Trophoblast cell (in vitro differentiated cells and primary cell): ENCODE data around the gene NIPBL.

Source experiments
- DNase-seq, 2 donors: peaks; one replicate each; pipeline ENCODE4 v3.0.0-alpha.2; 2016
- H2AFZ ChIP-seq: 2 replicates; pipeline ENCODE4 v1.6.1; 2013; ENCODE audit warnings: low read length, moderate library complexity, mild to moderate bottlenecking; ENCODE audit not compliant: insufficient read depth, poor library complexity
- H2AK5ac ChIP-seq: 2 replicates; pipeline ENCODE4 v1.6.1; 2013; ENCODE audit warnings: mild to moderate bottlenecking, low read length
- H2BK120ac ChIP-seq: 2 replicates; pipeline ENCODE4 v1.6.1; 2013; ENCODE audit warnings: low read length, mild to moderate bottlenecking, moderate library complexity; ENCODE audit not compliant: insufficient read depth, poor library complexity
- H2BK12ac ChIP-seq: 2 replicates; pipeline ENCODE4 v1.6.1; 2013; ENCODE audit warnings: mild to moderate bottlenecking, low read length, moderate library complexity
- H2BK5ac ChIP-seq: 2 replicates; pipeline ENCODE4 v1.6.1; 2013; ENCODE audit warnings: low read length, low read depth, moderate library complexity, mild to moderate bottlenecking; ENCODE audit not compliant: poor library complexity
- H3K14ac ChIP-seq: 2 replicates; pipeline ENCODE4 v1.6.1; 2013; ENCODE audit warnings: mild to moderate bottlenecking, low read length
- H3K18ac ChIP-seq: 2 replicates; pipeline ENCODE4 v1.6.1; 2013; ENCODE audit warnings: mild to moderate bottlenecking, low read length
- H3K23ac ChIP-seq: 2 replicates; pipeline ENCODE4 v1.6.1; 2013; ENCODE audit warnings: low read length
- H3K27ac ChIP-seq: 2 replicates; pipeline ENCODE4 v1.5.1; 2013; ENCODE audit warnings: low read depth, mild to moderate bottlenecking, inconsistent platforms, low read length, moderate library complexity
- H3K27me3 ChIP-seq: 2 replicates; pipeline ENCODE4 v1.6.1; 2013; ENCODE audit warnings: inconsistent platforms, mild to moderate bottlenecking, low read length, moderate library complexity; ENCODE audit not compliant: insufficient read depth
- H3K36me3 ChIP-seq, 2 experiments: 1 replicate in 1 of 2; 2 replicates in 1 of 2; pipeline ENCODE4 v1.6.1; 2013; ENCODE audit warnings: low read length in 2 of 2, mild to moderate bottlenecking in 2 of 2, moderate library complexity in 1 of 2; ENCODE audit not compliant: insufficient read depth in 2 of 2, control insufficient read depth in 1 of 2
- H3K4ac ChIP-seq: 2 replicates; pipeline ENCODE4 v1.6.1; 2013; ENCODE audit warnings: low read depth, mild to moderate bottlenecking, low read length, moderate library complexity
- H3K4me1 ChIP-seq, 2 experiments: 1 replicate in 1 of 2; 2 replicates in 1 of 2; pipeline ENCODE4 v1.6.1; 2013; ENCODE audit warnings: low read length in 2 of 2, mild to moderate bottlenecking in 2 of 2, moderate library complexity in 1 of 2; ENCODE audit not compliant: insufficient read depth in 2 of 2, control insufficient read depth in 1 of 2
- H3K4me2 ChIP-seq: 2 replicates; pipeline ENCODE4 v1.6.1; 2013; ENCODE audit warnings: inconsistent platforms, mild to moderate bottlenecking, low read length, moderate library complexity
- H3K4me3 ChIP-seq: 2 replicates; pipeline ENCODE4 v1.5.1; 2013; ENCODE audit warnings: mild to moderate bottlenecking, low read depth, low read length, inconsistent platforms
- H3K79me1 ChIP-seq: one replicate; pipeline ENCODE4 v1.6.1; 2013; ENCODE audit warnings: low read length
- H3K79me2 ChIP-seq: 2 replicates; pipeline ENCODE4 v1.6.1; 2013; ENCODE audit warnings: low read length, mild to moderate bottlenecking; ENCODE audit not compliant: control insufficient read depth, insufficient read depth, poor library complexity
- H3K9ac ChIP-seq: 2 replicates; pipeline ENCODE4 v1.6.1; 2013; ENCODE audit warnings: mild to moderate bottlenecking, low read length
- H3K9me3 ChIP-seq: 2 replicates; pipeline ENCODE4 v1.6.1; 2013; ENCODE audit warnings: low read depth, mild to moderate bottlenecking, control low read depth, inconsistent platforms, low read length; ENCODE audit not compliant: insufficient read depth
- H4K12ac ChIP-seq: 2 replicates; pipeline ENCODE4 v1.6.1; 2013; ENCODE audit warnings: low read depth, mild to moderate bottlenecking, low read length, moderate library complexity
- H4K8ac ChIP-seq: 2 replicates; pipeline ENCODE4 v1.6.1; 2013; ENCODE audit warnings: low read depth, mild to moderate bottlenecking, low read length, moderate library complexity
- H4K91ac ChIP-seq: one replicate; pipeline ENCODE4 v1.6.1; 2013; ENCODE audit warnings: low read depth, mild to moderate bottlenecking, low read length, moderate library complexity
- WGBS: extraction: QIAGEN DNeasy Blood & Tissue Kit; methylation state at CpG from one replicate; pipeline ENCODE4 v1.1.7; 2013; ENCODE audit warnings: missing lambda C conversion rate; ENCODE audit not compliant: insufficient read length, insufficient coverage; ENCODE audit errors: extremely low coverage; 5-methylcytosine and 5-hydroxymethylcytosine counted together

The NIPBL gene

DNA sequence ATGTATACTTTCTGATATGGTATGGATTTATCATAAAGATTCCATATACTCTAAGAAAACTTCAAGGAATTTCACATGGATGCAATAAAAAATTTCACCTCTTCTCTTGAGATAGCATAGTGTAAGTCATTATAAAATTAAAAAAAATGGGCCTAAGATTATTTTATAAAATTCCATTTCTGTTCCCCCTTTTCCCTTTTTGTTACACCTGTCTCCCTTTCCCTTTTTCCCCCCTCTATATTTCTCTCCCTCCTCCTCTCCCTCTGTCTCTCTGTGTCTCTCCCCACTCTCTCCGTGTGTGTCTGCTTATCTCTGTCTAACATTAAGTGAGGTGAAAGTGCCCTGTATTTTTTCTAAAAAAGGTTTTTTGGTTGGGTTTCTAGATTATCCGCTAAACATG, 180.2 kb downstream of the NIPBL start:
- Histone ChIP-seq H3K4me2 (no peak overlapping the region), H3K23ac (no peak overlapping the region), H4K8ac (no peak overlapping the region), H3K79me1 (no peaks in the 10 kb centered on the region), H2AFZ (no peak overlapping the region), H2BK5ac (no peak overlapping the region), H3K27me3 (no peaks in the 10 kb centered on the region), H2BK12ac (no peak overlapping the region), H2BK120ac (no peak overlapping the region), H3K79me2 (no peaks in the 10 kb centered on the region), H3K9ac (no peak overlapping the region), H3K4me3 (no peak overlapping the region), H3K4ac (no peak overlapping the region), H3K18ac (no peak overlapping the region), H4K91ac (no peak overlapping the region), H3K4me1 (no peaks in the 10 kb centered on the region), H4K12ac (no peak overlapping the region), H2AK5ac (no peak overlapping the region), H3K9me3 (no peaks in the 10 kb centered on the region), H3K14ac (no peak overlapping the region), H3K27ac (no peak overlapping the region), H3K36me3 (peaks cover 5 to 10% of the 10 kb centered on the region in 2 experiments)
- no CpG with 5 or more reads among the region's 2 CpGs for WGBS
- DNase-seq = no peak

DNA sequence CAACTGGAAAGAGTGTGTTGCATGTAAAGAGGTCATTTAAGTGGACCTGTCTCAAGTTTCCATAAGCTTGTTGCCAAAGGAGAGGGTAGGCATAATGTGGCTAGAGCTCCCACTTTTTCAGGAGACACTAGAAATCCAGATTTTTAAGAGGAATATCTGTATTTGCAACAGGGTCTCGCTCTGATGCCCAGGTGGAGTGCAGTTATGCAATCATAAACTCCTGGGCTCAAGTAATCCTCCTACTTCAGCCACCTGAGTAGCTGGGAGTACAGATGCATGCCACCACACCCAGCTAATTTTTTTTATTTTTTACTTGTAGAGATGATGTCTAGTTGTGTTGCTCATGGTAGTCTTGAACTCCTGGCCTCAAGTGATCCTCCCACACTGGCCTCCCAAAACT, 183.5 kb downstream of the NIPBL start:
- no peak overlapping the region for H2AK5ac ChIP-seq
- no peak overlapping the region for H3K9ac ChIP-seq
- H3K4me1 ChIP-seq = no peaks in the 10 kb centered on the region
- H3K4me3 ChIP-seq = no peak overlapping the region
- H3K18ac ChIP-seq = no peak overlapping the region
- no CpG with 5 or more reads among the region's 1 CpG for WGBS
- H3K14ac ChIP-seq = no peak overlapping the region
- H3K23ac ChIP-seq = no peak overlapping the region
- H4K8ac ChIP-seq = no peak overlapping the region
- no peak overlapping the region for H4K12ac ChIP-seq
- H3K79me2 ChIP-seq = no peaks in the 10 kb centered on the region
- no peak overlapping the region for H3K4me2 ChIP-seq
- no peaks in the 10 kb centered on the region for H3K27me3 ChIP-seq
- no peak overlapping the region for H3K27ac ChIP-seq
- H2BK5ac ChIP-seq = no peak overlapping the region
- no peak overlapping the region for H3K4ac ChIP-seq
- no peaks in the 10 kb centered on the region for H3K9me3 ChIP-seq
- no peak overlapping the region for H2BK120ac ChIP-seq
- no peaks in the 10 kb centered on the region for H3K79me1 ChIP-seq
- no peak overlapping the region for H2BK12ac ChIP-seq
- H3K36me3 ChIP-seq = peaks cover 11 to 20% of the 10 kb centered on the region in 2 experiments
- no peak overlapping the region for H4K91ac ChIP-seq
- no peak for DNase-seq
- no peak overlapping the region for H2AFZ ChIP-seq

DNA sequence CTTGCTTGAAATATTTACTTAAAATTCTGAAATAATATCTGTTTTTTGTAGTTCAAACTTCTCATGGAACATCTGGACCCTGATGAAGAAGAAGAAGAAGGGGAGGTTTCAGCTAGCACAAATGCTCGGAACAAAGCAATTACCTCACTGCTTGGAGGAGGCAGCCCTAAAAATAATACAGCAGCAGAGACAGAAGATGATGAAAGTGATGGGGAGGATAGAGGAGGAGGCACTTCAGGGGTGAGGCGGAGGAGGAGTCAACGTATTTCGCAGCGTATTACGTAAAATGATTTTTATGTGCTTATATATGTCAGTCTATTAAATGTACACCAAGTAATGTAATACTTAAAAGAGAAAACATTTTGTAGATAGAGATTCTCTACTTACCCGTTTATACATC, 187.2 kb downstream of the NIPBL start:
- Histone ChIP-seq H4K12ac (no peak overlapping the region), H3K36me3 (peaks cover 11 to 20% of the 10 kb centered on the region in 2 experiments), H3K18ac (no peak overlapping the region), H3K79me2 (no peaks in the 10 kb centered on the region), H3K23ac (no peak overlapping the region), H3K27ac (no peak overlapping the region), H3K4me2 (no peak overlapping the region), H3K9me3 (no peaks in the 10 kb centered on the region), H3K9ac (no peak overlapping the region), H4K91ac (no peak overlapping the region), H2BK5ac (no peak overlapping the region), H3K14ac (no peak overlapping the region), H2AFZ (no peak overlapping the region), H4K8ac (no peak overlapping the region), H2BK120ac (no peak overlapping the region), H3K4me3 (no peak overlapping the region), H2BK12ac (no peak overlapping the region), H3K79me1 (no peaks in the 10 kb centered on the region), H3K4me1 (no peaks in the 10 kb centered on the region), H3K27me3 (no peaks in the 10 kb centered on the region), H3K4ac (no peak overlapping the region), H2AK5ac (no peak overlapping the region)
- no CpG with 5 or more reads among the region's 7 CpGs for WGBS
- DNase-seq = no peak

- Histone ChIP-seq H4K91ac (no peak overlapping the region), H3K18ac (no peak overlapping the region), H3K14ac (no peak overlapping the region), H3K79me2 (no peaks in the 10 kb centered on the region), H3K36me3 (peaks cover 7 to 17% of the 10 kb centered on the region in 2 experiments), H3K4me1 (no peaks in the 10 kb centered on the region), H2AFZ (no peak overlapping the region), H3K27ac (no peak overlapping the region), H2AK5ac (no peak overlapping the region), H2BK5ac (no peak overlapping the region), H3K79me1 (no peaks in the 10 kb centered on the region), H2BK120ac (no peak overlapping the region), H3K4ac (no peak overlapping the region), H4K12ac (no peak overlapping the region), H3K9me3 (no peaks in the 10 kb centered on the region), H4K8ac (no peak overlapping the region), H3K9ac (no peak overlapping the region), H2BK12ac (no peak overlapping the region), H3K23ac (no peak overlapping the region), H3K4me2 (no peak overlapping the region), H3K27me3 (no peaks in the 10 kb centered on the region), H3K4me3 (no peak overlapping the region)
- DNase-seq = no peak
- WGBS = no CpG with 5 or more reads among the region's 9 CpGs
These were observed 187.9 kb downstream of the NIPBL start for GRCh38 chr5:37064442-37064841.
